SU-DHL-6 (cell line): ENCODE data around the gene UTP20.

Source experiments
- EZH2phosphoT487 ChIP-seq: fragments of 200-600 bp; sonication (generic), shearing (Covaris generic); conservative IDR thresholded peaks from 2 replicates; pipeline ENCODE4 v1.6.1; 2018; ENCODE audit warnings: mild to moderate bottlenecking, antibody characterized with exemption, low read length, moderate library complexity, mixed read lengths
- TF ChIP-seq, protein P1 (sequence below): fragments of 200-600 bp; sonication (generic); IDR thresholded peaks from one replicate; pipeline ENCODE4 v1.5.1; 2017; ENCODE audit warnings: antibody characterized with exemption, mild to moderate bottlenecking, low read length, moderate library complexity; ENCODE audit not compliant: insufficient read depth, poor library complexity, severe bottlenecking

DNA sequence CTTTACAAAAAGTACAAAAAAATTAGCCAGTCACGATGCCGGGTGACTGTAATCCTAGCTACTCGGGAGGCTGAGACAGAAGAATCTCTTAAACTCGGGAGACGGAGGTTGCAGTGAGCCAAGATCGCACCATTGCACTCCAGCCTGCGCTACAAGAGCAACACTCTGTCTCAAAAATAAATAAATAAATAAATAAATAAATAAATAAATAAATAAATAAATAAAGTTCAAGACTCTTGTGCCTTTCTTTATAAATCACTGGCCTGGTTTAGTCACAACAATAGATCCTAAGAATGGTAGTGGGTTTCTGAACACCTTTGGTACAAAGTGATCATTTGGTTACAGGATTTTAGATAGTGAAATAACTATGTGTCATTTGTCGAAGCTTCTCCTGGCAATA is 81.5 kb downstream of the UTP20 start:
- TF ChIP-seq, protein P1, sequence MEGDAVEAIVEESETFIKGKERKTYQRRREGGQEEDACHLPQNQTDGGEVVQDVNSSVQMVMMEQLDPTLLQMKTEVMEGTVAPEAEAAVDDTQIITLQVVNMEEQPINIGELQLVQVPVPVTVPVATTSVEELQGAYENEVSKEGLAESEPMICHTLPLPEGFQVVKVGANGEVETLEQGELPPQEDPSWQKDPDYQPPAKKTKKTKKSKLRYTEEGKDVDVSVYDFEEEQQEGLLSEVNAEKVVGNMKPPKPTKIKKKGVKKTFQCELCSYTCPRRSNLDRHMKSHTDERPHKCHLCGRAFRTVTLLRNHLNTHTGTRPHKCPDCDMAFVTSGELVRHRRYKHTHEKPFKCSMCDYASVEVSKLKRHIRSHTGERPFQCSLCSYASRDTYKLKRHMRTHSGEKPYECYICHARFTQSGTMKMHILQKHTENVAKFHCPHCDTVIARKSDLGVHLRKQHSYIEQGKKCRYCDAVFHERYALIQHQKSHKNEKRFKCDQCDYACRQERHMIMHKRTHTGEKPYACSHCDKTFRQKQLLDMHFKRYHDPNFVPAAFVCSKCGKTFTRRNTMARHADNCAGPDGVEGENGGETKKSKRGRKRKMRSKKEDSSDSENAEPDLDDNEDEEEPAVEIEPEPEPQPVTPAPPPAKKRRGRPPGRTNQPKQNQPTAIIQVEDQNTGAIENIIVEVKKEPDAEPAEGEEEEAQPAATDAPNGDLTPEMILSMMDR = no peak
- no peak for TF ChIP-seq EZH2phosphoT487
